HepG2 (cell line): ENCODE results near the gene SCFD2.

Experiments
- MED13 ChIP-seq: sonication (generic); formaldehyde crosslinking; IDR thresholded peaks from 2 replicates; pipeline ENCODE4 v1.5.0; 2020; ENCODE audit warnings: missing genetic modification reagents
- POLR2A ChIP-seq, 2 experiments: IDR thresholded peaks; 2 replicates each; pipeline ENCODE4 v1.6.1; 2011; ENCODE audit warnings: low read depth in 2 of 2, low read length in 2 of 2, mild to moderate bottlenecking in 1 of 2, moderate library complexity in 1 of 2; ENCODE audit not compliant: insufficient read depth in 1 of 2
- SPEN ChIP-seq: sonication (generic); formaldehyde crosslinking; IDR thresholded peaks from 2 replicates; pipeline ENCODE4 v1.5.1; 2020; ENCODE audit warnings: low read depth, mild to moderate bottlenecking, missing genetic modification reagents
- TAF1 ChIP-seq: sonication (generic); formaldehyde crosslinking; IDR thresholded peaks from 2 replicates; pipeline ENCODE4 v1.4.0; 2020; ENCODE audit warnings: missing genetic modification reagents
- TF ChIP-seq, protein P1 (sequence below): IDR thresholded peaks from 2 replicates; pipeline ENCODE4 v1.6.1; 2016; ENCODE audit warnings: low read depth
- TF ChIP-seq, protein P2 (sequence below): sonication (generic); formaldehyde crosslinking; IDR thresholded peaks from 2 replicates; pipeline ENCODE4 v1.5.0; 2020; ENCODE audit warnings: mild to moderate bottlenecking, missing genetic modification reagents

DNA sequence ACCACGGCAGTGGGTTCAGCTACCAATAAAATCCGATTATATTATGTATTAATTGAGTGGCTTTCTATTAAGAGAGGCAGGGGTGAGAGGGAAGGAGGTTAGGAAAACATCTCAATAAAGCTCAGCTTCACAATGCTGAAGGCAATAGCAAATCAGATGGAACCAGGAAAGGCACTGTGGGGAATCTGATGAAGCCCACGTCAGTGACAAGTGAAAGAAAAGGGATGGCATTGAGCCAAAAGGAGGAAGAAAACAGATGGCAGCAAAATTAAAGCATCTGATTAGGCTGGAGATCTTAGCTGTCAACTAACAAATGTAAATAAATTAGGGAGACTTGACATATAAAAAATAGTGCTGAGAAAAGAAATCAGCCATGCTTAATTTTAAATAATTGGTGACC lies 322.8 kb downstream of the SCFD2 start:
- no peak for TF ChIP-seq POLR2A (IDR thresholded peaks at IDR 0.05; ENCODE audit: insufficient read depth in 1 of 2, low read depth in 2 of 2, low read length in 2 of 2)
- no peak for TF ChIP-seq SPEN (CRISPR knock-in tag)
- TF ChIP-seq, protein P1, sequence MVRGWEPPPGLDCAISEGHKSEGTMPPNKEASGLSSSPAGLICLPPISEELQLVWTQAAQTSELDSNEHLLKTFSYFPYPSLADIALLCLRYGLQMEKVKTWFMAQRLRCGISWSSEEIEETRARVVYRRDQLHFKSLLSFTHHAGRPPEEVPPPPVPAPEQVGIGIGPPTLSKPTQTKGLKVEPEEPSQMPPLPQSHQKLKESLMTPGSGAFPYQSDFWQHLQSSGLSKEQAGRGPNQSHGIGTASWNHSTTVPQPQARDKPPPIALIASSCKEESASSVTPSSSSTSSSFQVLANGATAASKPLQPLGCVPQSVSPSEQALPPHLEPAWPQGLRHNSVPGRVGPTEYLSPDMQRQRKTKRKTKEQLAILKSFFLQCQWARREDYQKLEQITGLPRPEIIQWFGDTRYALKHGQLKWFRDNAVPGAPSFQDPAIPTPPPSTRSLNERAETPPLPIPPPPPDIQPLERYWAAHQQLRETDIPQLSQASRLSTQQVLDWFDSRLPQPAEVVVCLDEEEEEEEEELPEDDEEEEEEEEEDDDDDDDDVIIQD, result no peak
- TF ChIP-seq TAF1, result no peak
- TF ChIP-seq MED13 (CRISPR knock-in tag), result no peak
- TF ChIP-seq, protein P2, sequence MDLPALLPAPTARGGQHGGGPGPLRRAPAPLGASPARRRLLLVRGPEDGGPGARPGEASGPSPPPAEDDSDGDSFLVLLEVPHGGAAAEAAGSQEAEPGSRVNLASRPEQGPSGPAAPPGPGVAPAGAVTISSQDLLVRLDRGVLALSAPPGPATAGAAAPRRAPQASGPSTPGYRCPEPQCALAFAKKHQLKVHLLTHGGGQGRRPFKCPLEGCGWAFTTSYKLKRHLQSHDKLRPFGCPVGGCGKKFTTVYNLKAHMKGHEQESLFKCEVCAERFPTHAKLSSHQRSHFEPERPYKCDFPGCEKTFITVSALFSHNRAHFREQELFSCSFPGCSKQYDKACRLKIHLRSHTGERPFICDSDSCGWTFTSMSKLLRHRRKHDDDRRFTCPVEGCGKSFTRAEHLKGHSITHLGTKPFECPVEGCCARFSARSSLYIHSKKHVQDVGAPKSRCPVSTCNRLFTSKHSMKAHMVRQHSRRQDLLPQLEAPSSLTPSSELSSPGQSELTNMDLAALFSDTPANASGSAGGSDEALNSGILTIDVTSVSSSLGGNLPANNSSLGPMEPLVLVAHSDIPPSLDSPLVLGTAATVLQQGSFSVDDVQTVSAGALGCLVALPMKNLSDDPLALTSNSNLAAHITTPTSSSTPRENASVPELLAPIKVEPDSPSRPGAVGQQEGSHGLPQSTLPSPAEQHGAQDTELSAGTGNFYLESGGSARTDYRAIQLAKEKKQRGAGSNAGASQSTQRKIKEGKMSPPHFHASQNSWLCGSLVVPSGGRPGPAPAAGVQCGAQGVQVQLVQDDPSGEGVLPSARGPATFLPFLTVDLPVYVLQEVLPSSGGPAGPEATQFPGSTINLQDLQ (CRISPR knock-in tag), result no peak
